HepG2 (cell line): ENCODE measurements around the gene NKX6-2. TPM values are rescaled to one million over a fixed set of nuclear protein-coding genes. Genes with fewer than 3 reads are reported as not detected.

Experiments used
- ATAC-seq: fragments of 200-7000 bp; cut with Tn5 transposase; 3 replicates; pipeline ENCODE4 v1.9.1; 2020; ENCODE audit warnings: mild to moderate bottlenecking, moderate library complexity
- BruUV-seq: library from RNA; stranded (reverse); fragments of 400-500 nt; replicated peaks from 2 replicates; lab custom pipeline; 2021; lab: Mats Ljungman, UMichigan
- CTCF ChIA-PET: fragments of 300-600 bp; formaldehyde crosslinking; extraction: SDS; loops from one replicate; lab custom pipeline; 2021; ENCODE audit warnings: low total read pairs, inconsistent platforms, low intra/inter-chr PET ratio; lab: Yijun Ruan, JAX
- POLR2A ChIA-PET: fragments of 350-600 bp; sonication (Branson Sonifier 250); formaldehyde crosslinking; loops from one replicate; lab custom pipeline; 2020; ENCODE audit warnings: antibody characterized with exemption, inconsistent platforms; lab: Yijun Ruan, JAX
- DNase-seq: peaks from one replicate; pipeline ENCODE4 v3.0.0-alpha.2; 2015; ENCODE audit warnings: low spot score
- FAIRE-seq: peaks from 3 replicates; lab custom pipeline; 2011; peaks lifted over from hg19 to GRCh38; lab: Jason Lieb, UNC
- H2AFZ ChIP-seq: one replicate; pipeline ENCODE4 v1.6.1; 2011; ENCODE audit warnings: low read length, inconsistent platforms
- H3K27ac ChIP-seq: fragments of 300-600 bp; 3 replicates; pipeline ENCODE4 v1.8.0; 2011; ENCODE audit warnings: mixed run types, mild to moderate bottlenecking, mixed read lengths, low read length, inconsistent platforms; ENCODE audit not compliant: insufficient read depth; ENCODE audit errors: extremely low read length
- H3K27me3 ChIP-seq, 2 experiments: fragments of 200-600 bp in 1 of 2; 2 replicates in 1 of 2; 3 replicates in 1 of 2; pipeline versions ENCODE4 v1.6.0 to v1.8.0; 2011; ENCODE audit warnings: low read length in 2 of 2, mild to moderate bottlenecking in 2 of 2, moderate library complexity in 2 of 2, inconsistent platforms in 1 of 2; ENCODE audit not compliant: insufficient read depth in 2 of 2, control insufficient read depth in 1 of 2
- H3K36me3 ChIP-seq, 2 experiments: fragments of 200-600 bp in 1 of 2; replicated peaks in 1 of 2; 2 replicates in 1 of 2; 3 replicates in 1 of 2; pipeline versions ENCODE4 v1.5.1 to v1.8.0; 2011; ENCODE audit warnings: low read length in 2 of 2, inconsistent platforms in 1 of 2; ENCODE audit not compliant: insufficient read depth in 2 of 2, control insufficient read depth in 1 of 2
- H3K4me1 ChIP-seq: 2 replicates; pipeline ENCODE4 v1.5.1; 2012; ENCODE audit warnings: low read length, inconsistent platforms; ENCODE audit not compliant: insufficient read depth
- H3K4me2 ChIP-seq: 2 replicates; pipeline ENCODE4 v1.6.0; 2011; ENCODE audit warnings: low read depth, low read length, inconsistent platforms
- H3K4me3 ChIP-seq, 3 experiments: fragments of 200-600 bp in 1 of 3; sonication (generic), shearing (Covaris generic) in 1 of 3; replicated peaks in 1 of 3; 2 replicates each; pipeline ENCODE4 v1.5.1; 2011 to 2016; ENCODE audit warnings: low read length in 3 of 3, inconsistent platforms in 2 of 3, low read depth in 2 of 3, mild to moderate bottlenecking in 2 of 3, control low read depth in 1 of 3, mixed read lengths in 1 of 3; ENCODE audit not compliant: insufficient read depth in 1 of 3
- H3K79me2 ChIP-seq: one replicate; pipeline ENCODE4 v1.6.1; 2011; ENCODE audit warnings: low read length, inconsistent platforms; ENCODE audit not compliant: insufficient read depth
- H3K9ac ChIP-seq: 2 replicates; pipeline ENCODE4 v1.6.0; 2011; ENCODE audit warnings: mild to moderate bottlenecking, low read depth, low read length, inconsistent platforms; ENCODE audit not compliant: insufficient read depth
- H3K9me3 ChIP-seq: 2 replicates; pipeline ENCODE4 v1.5.1; 2012; ENCODE audit warnings: mild to moderate bottlenecking, low read length
- H4K20me1 ChIP-seq: 2 replicates; pipeline ENCODE4 v1.6.0; 2011; ENCODE audit warnings: inconsistent platforms, mild to moderate bottlenecking, low read length, moderate library complexity; ENCODE audit not compliant: insufficient read depth
- KAT8 ChIP-seq: IDR thresholded peaks from 2 replicates; pipeline ENCODE4 v1.6.1; 2016; ENCODE audit warnings: missing genetic modification reagents, missing compliant biosample characterization
- KLF13 ChIP-seq: sonication (generic); formaldehyde crosslinking; IDR thresholded peaks from 2 replicates; pipeline ENCODE4 v1.4.0; 2020; ENCODE audit warnings: mild to moderate bottlenecking, missing genetic modification reagents
- SRSF4 ChIP-seq: fragments of 200-400 bp; formaldehyde crosslinking; IDR thresholded peaks from one replicate; pipeline ENCODE4 v1.6.1; 2018; ENCODE audit warnings: mild to moderate bottlenecking, low read depth, low read length, moderate library complexity; ENCODE audit not compliant: poor library complexity, severe bottlenecking
- ZBTB8A ChIP-seq: sonication (generic); formaldehyde crosslinking; IDR thresholded peaks from 2 replicates; pipeline ENCODE4 v1.4.0; 2020; ENCODE audit warnings: mild to moderate bottlenecking, low read depth, missing genetic modification reagents, borderline replicate concordance
- ZNF274 ChIP-seq: sonication (generic); formaldehyde crosslinking; IDR thresholded peaks from 2 replicates; pipeline ENCODE4 v1.5.1; 2020; ENCODE audit warnings: mild to moderate bottlenecking, missing genetic modification reagents
- ZNF883 ChIP-seq: sonication (generic); formaldehyde crosslinking; IDR thresholded peaks from 2 replicates; pipeline ENCODE4 v1.5.1; 2020; ENCODE audit warnings: mild to moderate bottlenecking, missing genetic modification reagents; ENCODE audit errors: not compliant biosample characterization
- WGBS: methylation state at CpG from one replicate; pipeline ENCODE4 v1.1.6; 2017; ENCODE audit warnings: low lambda C conversion rate; 5-methylcytosine and 5-hydroxymethylcytosine counted together
- in situ Hi-C: cut with HindIII; loops from 2 replicates; pipeline ENCODE4 v1.10.0; 2017; ENCODE audit warnings: low pct_unique_long_range_greater_than_20kb; ENCODE audit not compliant: extremely low pct_ligation_motif_present
- intact Hi-C: fragments of 100-400 bp; cut with micrococcal nuclease; formaldehyde crosslinking; loops from one replicate; pipeline ENCODE4 v1.10.0; 2022; ENCODE audit not compliant: unreplicated experiment
- polyA plus RNA-seq, 8 experiments: library from polyadenylated mRNA; depleted of rRNA in 3 of 8; stranded (reverse) in 7 of 8; unstranded in 1 of 8; fragments of >200 nt; fragmentation: Illumina TruSeq in 4 of 8; extraction: Trizol in 4 of 8; gene quantifications; 2 replicates each; pipeline versions ENCODE4 v1.2.1 to v1.2.3, GENCODE V29; 2011 to 2016; ENCODE audit warnings: low read depth in 4 of 8, missing spikeins in 1 of 8, mixed read lengths in 1 of 8; ENCODE audit not compliant: insufficient read depth in 1 of 8
- total RNA-seq, 5 experiments: library from RNA; depleted of rRNA; stranded (reverse); fragments of >200 nt; fragmentation: Illumina TruSeq; extraction: Trizol; gene quantifications; 2 replicates each; pipeline ENCODE4 v1.2.3, GENCODE V29; 2016; ENCODE audit warnings: low read depth in 1 of 5
- TF ChIP-seq, protein P1 (sequence below): IDR thresholded peaks from 2 replicates; pipeline ENCODE4 v1.6.1; 2012; ENCODE audit warnings: inconsistent platforms
- TF ChIP-seq, protein P2 (sequence below): sonication (generic); formaldehyde crosslinking; IDR thresholded peaks from 2 replicates; pipeline ENCODE4 v1.9.0; 2021; ENCODE audit warnings: mild to moderate bottlenecking, missing genetic modification reagents
- TF ChIP-seq, protein P3 (sequence below): sonication (generic); formaldehyde crosslinking; IDR thresholded peaks from 2 replicates; pipeline ENCODE4 v1.8.1; 2023; ENCODE audit warnings: mild to moderate bottlenecking, inconsistent platforms, moderate library complexity, missing genetic modification reagents, borderline replicate concordance

Gene NKX6-2
- total and polyA plus RNA-seq, 2 of the 13 experiments (the other 11 are each of a cell fraction or from before 2014, with no cell fraction given): not detected

DNA sequence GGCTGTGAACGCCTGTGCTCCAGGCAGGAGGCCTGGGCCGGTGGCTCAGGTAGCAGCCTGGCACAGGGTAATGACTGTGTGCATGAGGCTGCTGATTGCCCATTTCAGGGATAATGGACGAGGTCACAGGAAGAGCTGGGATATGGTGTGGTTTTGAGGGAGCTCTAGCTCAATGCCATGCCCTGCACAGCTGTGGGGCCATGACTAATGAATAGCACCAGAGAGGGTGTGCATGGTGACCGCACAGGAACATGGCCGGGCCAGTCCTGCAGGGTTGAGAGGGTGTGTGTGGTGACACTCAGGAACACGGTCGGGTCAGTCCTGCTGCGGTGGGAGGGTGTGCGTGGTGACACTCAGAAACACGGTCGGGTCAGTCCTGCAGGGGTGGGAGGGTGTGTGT, 21.8 kb downstream of the NKX6-2 start:
- H3K9me3 ChIP-seq: no peaks in the 10 kb centered on the region
- CTCF ChIA-PET: no interaction called here
- POLR2A ChIA-PET: no interaction called here
- TF ChIP-seq ZBTB8A (CRISPR knock-in tag) (no peak), SRSF4 (no peak), KAT8 (CRISPR knock-in tag) (no peak), ZNF883 (CRISPR knock-in tag) (no peak), KLF13 (CRISPR knock-in tag) (no peak), ZNF274 (CRISPR knock-in tag) (no peak)
- TF ChIP-seq, protein P1, sequence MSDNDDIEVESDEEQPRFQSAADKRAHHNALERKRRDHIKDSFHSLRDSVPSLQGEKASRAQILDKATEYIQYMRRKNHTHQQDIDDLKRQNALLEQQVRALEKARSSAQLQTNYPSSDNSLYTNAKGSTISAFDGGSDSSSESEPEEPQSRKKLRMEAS: no peak
- TF ChIP-seq, protein P2, sequence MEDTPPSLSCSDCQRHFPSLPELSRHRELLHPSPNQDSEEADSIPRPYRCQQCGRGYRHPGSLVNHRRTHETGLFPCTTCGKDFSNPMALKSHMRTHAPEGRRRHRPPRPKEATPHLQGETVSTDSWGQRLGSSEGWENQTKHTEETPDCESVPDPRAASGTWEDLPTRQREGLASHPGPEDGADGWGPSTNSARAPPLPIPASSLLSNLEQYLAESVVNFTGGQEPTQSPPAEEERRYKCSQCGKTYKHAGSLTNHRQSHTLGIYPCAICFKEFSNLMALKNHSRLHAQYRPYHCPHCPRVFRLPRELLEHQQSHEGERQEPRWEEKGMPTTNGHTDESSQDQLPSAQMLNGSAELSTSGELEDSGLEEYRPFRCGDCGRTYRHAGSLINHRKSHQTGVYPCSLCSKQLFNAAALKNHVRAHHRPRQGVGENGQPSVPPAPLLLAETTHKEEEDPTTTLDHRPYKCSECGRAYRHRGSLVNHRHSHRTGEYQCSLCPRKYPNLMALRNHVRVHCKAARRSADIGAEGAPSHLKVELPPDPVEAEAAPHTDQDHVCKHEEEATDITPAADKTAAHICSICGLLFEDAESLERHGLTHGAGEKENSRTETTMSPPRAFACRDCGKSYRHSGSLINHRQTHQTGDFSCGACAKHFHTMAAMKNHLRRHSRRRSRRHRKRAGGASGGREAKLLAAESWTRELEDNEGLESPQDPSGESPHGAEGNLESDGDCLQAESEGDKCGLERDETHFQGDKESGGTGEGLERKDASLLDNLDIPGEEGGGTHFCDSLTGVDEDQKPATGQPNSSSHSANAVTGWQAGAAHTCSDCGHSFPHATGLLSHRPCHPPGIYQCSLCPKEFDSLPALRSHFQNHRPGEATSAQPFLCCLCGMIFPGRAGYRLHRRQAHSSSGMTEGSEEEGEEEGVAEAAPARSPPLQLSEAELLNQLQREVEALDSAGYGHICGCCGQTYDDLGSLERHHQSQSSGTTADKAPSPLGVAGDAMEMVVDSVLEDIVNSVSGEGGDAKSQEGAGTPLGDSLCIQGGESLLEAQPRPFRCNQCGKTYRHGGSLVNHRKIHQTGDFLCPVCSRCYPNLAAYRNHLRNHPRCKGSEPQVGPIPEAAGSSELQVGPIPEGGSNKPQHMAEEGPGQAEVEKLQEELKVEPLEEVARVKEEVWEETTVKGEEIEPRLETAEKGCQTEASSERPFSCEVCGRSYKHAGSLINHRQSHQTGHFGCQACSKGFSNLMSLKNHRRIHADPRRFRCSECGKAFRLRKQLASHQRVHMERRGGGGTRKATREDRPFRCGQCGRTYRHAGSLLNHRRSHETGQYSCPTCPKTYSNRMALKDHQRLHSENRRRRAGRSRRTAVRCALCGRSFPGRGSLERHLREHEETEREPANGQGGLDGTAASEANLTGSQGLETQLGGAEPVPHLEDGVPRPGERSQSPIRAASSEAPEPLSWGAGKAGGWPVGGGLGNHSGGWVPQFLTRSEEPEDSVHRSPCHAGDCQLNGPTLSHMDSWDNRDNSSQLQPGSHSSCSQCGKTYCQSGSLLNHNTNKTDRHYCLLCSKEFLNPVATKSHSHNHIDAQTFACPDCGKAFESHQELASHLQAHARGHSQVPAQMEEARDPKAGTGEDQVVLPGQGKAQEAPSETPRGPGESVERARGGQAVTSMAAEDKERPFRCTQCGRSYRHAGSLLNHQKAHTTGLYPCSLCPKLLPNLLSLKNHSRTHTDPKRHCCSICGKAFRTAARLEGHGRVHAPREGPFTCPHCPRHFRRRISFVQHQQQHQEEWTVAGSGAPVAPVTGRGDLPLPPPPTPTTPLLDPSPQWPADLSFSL (CRISPR knock-in tag): no peak
- TF ChIP-seq, protein P3, sequence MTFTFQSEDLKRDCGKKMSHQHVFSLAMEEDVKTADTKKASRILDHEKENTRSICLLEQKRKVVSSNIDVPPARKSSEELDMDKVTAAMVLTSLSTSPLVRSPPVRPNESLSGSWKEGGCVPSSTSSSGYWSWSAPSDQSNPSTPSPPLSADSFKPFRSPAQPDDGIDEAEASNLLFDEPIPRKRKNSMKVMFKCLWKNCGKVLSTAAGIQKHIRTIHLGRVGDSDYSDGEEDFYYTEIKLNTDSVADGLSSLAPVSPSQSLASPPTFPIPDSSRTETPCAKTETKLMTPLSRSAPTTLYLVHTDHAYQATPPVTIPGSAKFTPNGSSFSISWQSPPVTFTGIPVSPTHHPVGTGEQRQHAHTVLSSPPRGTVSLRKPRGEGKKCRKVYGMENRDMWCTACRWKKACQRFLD: no peak
- TF ChIP-seq, all 625 proteins: peak for 0
- H2AFZ ChIP-seq: no peak overlapping the region
- no TSS peak for BruUV-seq
- DNase-seq: no peak
- in situ Hi-C loops (no loop called here), intact Hi-C loops (no loop called here)
- H3K79me2 ChIP-seq: no peaks in the 10 kb centered on the region
- H3K9ac ChIP-seq: no peak overlapping the region
- FAIRE-seq: no peak
- H3K4me2 ChIP-seq: no peak overlapping the region
- H3K4me3 ChIP-seq: no peak overlapping the region
- H3K27ac ChIP-seq: no peak overlapping the region
- no peaks in the 10 kb centered on the region for H4K20me1 ChIP-seq
- no peaks in the 10 kb centered on the region; a peak in 1 of 5 replicates for H3K36me3 ChIP-seq
- ATAC-seq: no peak
- no peaks in the 10 kb centered on the region for H3K27me3 ChIP-seq
- WGBS: 92% methylated on average over 11 of the region's 11 CpGs
- H3K4me1 ChIP-seq: no peaks in the 10 kb centered on the region
